ENCODE data around the gene KIF1A.

The KIF1A gene

GRCh38 chr2:240732911-240733622 lies 87.0 kb downstream of the KIF1A start:
- DNase-seq, result no peak

GRCh38 chr2:240732184-240732583 lies 87.8 kb downstream of the KIF1A start:
- no peak for DNase-seq

- no peak for DNase-seq
These were observed 88.9 kb downstream of the KIF1A start for GRCh38 chr2:240731178-240731545.

- DNase-seq, result no peak
These were observed 89.4 kb downstream of the KIF1A start for GRCh38 chr2:240730501-240731177.

GRCh38 chr2:240728827-240729226 lies 91.2 kb downstream of the KIF1A start:
- no peak for DNase-seq

- DNase-seq, result no peak
These were observed 91.7 kb downstream of the KIF1A start for GRCh38 chr2:240728361-240728760.

- no peak for DNase-seq
These were observed 92.1 kb downstream of the KIF1A start for GRCh38 chr2:240727913-240728312.

- no peak for DNase-seq
These were observed 92.6 kb downstream of the KIF1A start for GRCh38 chr2:240727439-240727838.

GRCh38 chr2:240726876-240727275 lies 93.1 kb downstream of the KIF1A start:
- no peak for DNase-seq

- DNase-seq, result no peak
These were observed 94.3 kb downstream of the KIF1A start for GRCh38 chr2:240725671-240726070.

- no peak for DNase-seq
These were observed 94.8 kb downstream of the KIF1A start for GRCh38 chr2:240725266-240725665.

- no peak for DNase-seq
These were observed 95.6 kb downstream of the KIF1A start for GRCh38 chr2:240724431-240724830.

- no peak for DNase-seq
These were observed 96.2 kb downstream of the KIF1A start for GRCh38 chr2:240723851-240724250.

GRCh38 chr2:240722796-240723735 lies 97.0 kb downstream of the KIF1A start:
- DNase-seq, result no peak

- no peak for DNase-seq
These were observed 97.6 kb downstream of the KIF1A start for GRCh38 chr2:240722376-240722775.

GRCh38 chr2:240721596-240722180 lies 98.3 kb downstream of the KIF1A start:
- DNase-seq, result no peak

- DNase-seq, result no peak
These were observed 99.1 kb downstream of the KIF1A start for GRCh38 chr2:240720686-240721595.

- no peak for DNase-seq
These were observed 100.1 kb downstream of the KIF1A start for GRCh38 chr2:240719676-240720545.

- DNase-seq, result no peak
These were observed 101.0 kb downstream of the KIF1A start for GRCh38 chr2:240718896-240719490.

All from activated CD4-positive, alpha-beta T cell treated with anti-CD3 and anti-CD28 coated beads for 4 hours (primary cell).